ENCODE data around the gene NDOR1. TPM values are rescaled to one million over a fixed set of nuclear protein-coding genes. Genes with fewer than 3 reads are reported as not detected.

The NDOR1 gene
- total RNA-seq, 1 donor from 2014 or later, result 31.6 TPM

- Mint-ChIP-seq H3K4me3 (ENCODE audit: unreplicated experiment) (no peak overlapping the region), H3K9me3 (ENCODE audit: unreplicated experiment) (peaks cover 3% of the 10 kb centered on the region), H3K4me1 (ENCODE audit: low read depth, unreplicated experiment) (no peaks in the 10 kb centered on the region), H3K36me3 (ENCODE audit: unreplicated experiment) (no peaks in the 10 kb centered on the region), H3K27ac (ENCODE audit: unreplicated experiment) (no peak overlapping the region), H3K27me3 (ENCODE audit: unreplicated experiment) (peaks cover 9% of the 10 kb centered on the region)
- no peak for DNase-seq
- TF ChIP-seq CTCF (IDR thresholded peaks at IDR 0.05; ENCODE audit: partially characterized antibody, unreplicated experiment), result no peak
These were observed 34.2 kb upstream of the NDOR1 start for GRCh38 chr9:137171149-137171900.

DNA sequence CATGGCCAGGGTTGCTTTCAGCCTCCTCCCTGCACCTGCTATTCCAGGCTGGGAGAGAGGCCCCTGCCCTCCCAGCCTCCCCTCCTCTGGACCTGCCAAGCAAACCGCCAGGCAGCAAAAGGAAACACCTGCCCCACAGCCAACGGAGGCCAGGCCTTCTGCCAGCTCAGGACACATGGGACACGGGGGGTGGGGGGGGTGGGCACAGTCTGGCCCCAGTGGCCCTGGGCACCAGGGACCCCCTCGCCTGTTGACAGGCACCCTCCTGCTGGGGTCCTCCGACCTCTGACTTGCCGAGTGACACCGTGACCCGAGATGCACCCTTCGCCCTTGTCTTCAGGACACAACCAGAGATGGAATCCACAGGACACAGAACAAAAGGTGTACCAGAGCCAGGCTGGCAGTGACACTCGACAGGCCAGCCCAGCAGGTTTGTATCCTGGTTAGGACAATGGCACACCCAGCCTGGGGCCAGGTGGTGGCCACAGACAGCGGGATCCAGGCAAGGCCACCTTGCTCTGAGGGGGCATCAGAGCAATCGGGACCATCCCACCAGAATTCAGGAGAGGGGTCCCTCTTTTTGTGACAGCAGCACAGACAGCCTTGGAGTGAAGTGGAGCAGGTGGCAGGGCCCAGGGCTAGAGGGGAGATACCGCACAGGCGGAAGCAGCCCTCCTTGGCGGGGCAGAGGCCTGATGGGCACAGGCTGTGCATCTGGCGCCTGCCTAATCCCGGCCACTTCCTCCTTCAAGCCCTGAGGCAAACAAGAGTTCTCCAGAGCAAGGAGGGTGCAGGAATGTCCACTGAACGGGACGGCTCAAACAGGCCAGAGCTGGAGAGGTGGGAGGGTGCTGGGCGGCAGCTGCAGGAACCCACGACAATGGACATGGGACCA is 32.4 kb upstream of the NDOR1 start:
- peaks cover 5% of the 10 kb centered on the region for H3K27me3 Mint-ChIP-seq (ENCODE audit: unreplicated experiment)
- no peak overlapping the region for H3K27ac Mint-ChIP-seq (ENCODE audit: unreplicated experiment)

DNA sequence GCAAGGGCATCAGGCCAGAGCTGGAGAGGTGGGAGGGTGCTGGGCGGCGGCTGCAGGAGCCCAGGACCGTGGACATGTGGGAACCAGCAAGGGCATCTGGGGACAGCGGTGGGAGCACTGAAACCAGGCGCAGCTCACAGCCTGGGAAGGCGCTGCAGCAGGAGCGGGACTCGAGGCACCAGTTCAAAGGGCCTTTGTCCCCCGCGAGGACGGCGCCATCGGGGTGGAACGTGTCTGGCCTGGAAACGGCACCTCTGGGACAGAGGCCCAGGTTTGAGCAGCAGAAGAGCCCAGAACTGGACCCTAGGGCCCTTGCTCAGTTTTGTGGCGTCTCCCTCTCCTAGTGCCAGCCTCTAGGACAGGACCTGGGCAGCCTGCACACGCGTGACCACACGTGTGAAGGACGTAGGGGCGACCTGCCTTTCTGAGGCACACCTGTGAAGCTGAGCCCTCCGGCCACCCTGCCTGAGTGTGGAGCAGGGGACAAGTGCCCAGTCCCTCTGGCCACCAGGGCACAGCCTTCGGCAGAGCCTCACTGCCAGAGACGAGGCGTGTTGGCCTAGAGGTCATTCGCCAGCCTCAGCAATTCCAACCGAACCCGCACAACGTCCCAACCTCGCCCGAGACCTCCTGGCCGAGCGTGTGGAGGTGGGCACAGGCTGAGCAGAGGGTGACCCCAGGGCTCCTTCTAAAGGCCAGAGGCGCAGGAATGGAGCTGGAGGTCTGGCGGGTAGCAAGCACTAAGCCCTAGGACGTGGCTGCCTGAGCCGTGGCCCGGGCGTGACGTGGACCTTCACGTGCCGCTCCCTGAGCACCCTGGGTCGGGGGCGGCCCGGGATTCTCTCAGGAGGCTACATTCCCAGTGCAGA is 31.5 kb upstream of the NDOR1 start:
- no peak for DNase-seq
- Mint-ChIP-seq H3K4me3 (ENCODE audit: unreplicated experiment) (no peak overlapping the region), H3K36me3 (ENCODE audit: unreplicated experiment) (no peaks in the 10 kb centered on the region), H3K9me3 (ENCODE audit: unreplicated experiment) (peaks cover 2% of the 10 kb centered on the region), H3K27me3 (ENCODE audit: unreplicated experiment) (peaks cover 5% of the 10 kb centered on the region), H3K4me1 (ENCODE audit: low read depth, unreplicated experiment) (no peaks in the 10 kb centered on the region), H3K27ac (ENCODE audit: unreplicated experiment) (no peak overlapping the region)
- TF ChIP-seq CTCF (IDR thresholded peaks at IDR 0.05; ENCODE audit: partially characterized antibody, unreplicated experiment), result no peak

More for the DNA sequence above, 32.4 kb upstream of the NDOR1 start:
- H3K4me1 Mint-ChIP-seq (ENCODE audit: low read depth, unreplicated experiment), result no peaks in the 10 kb centered on the region
- H3K4me3 Mint-ChIP-seq (ENCODE audit: unreplicated experiment), result no peak overlapping the region
- H3K9me3 Mint-ChIP-seq (ENCODE audit: unreplicated experiment), result peaks cover 2% of the 10 kb centered on the region
- H3K36me3 Mint-ChIP-seq (ENCODE audit: unreplicated experiment), result no peaks in the 10 kb centered on the region
- no peak for DNase-seq
- TF ChIP-seq CTCF (IDR thresholded peaks at IDR 0.05; ENCODE audit: partially characterized antibody, unreplicated experiment), result no peak

DNA sequence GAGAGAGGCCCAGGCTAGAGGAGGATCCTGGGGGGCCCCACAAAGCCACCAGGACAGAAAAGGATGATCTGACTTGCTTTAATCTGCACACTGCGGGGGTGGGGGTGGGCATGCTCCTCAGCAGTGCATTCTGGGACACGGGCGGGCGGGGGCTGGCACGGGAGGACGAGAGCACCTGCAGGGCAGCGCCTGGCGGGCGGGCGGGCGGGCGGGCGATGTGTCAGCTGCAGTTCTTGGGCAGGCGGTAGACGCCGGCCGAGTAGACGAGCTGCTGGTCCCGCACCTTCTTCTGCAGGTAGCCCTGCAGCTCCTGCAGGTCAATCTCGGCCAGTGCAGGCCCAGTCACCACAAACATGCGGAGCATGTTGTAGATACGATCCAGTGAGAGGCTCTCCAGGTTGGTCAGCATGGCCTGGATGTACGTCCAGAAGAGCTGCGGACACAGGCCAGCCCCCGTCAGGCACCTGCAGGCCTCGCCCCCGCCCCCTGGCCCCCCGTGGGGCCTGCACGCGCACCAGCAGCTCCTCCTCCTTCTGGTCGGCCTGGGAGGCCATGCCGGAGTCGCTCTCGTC is 30.7 kb upstream of the NDOR1 start:
- Mint-ChIP-seq H3K4me3 (ENCODE audit: unreplicated experiment) (no peak overlapping the region), H3K9me3 (ENCODE audit: unreplicated experiment) (peaks cover 2% of the 10 kb centered on the region), H3K36me3 (ENCODE audit: unreplicated experiment) (no peaks in the 10 kb centered on the region), H3K27ac (ENCODE audit: unreplicated experiment) (no peak overlapping the region), H3K27me3 (ENCODE audit: unreplicated experiment) (peaks cover 5% of the 10 kb centered on the region), H3K4me1 (ENCODE audit: low read depth, unreplicated experiment) (no peaks in the 10 kb centered on the region)
- no peak for TF ChIP-seq CTCF (IDR thresholded peaks at IDR 0.05; ENCODE audit: partially characterized antibody, unreplicated experiment)
- no peak for DNase-seq
